ENCODE data around the gene ADGRV1.

- TF ChIP-seq POLR2AphosphoS5 (IDR thresholded peaks at IDR 0.05; ENCODE audit: low read depth, low read length) (no peak), CTCF (IDR thresholded peaks at IDR 0.05) (no peak), TEAD4 (IDR thresholded peaks at IDR 0.05; ENCODE audit: borderline replicate concordance, insufficient read depth) (no peak)
Measured at GRCh38 chr5:91177085-91177484, 618.5 kb downstream of the ADGRV1 start.

Measured in SK-N-SH (cell line).